ENCODE data around the gene HAPLN3. TPM values are rescaled to one million over a fixed set of nuclear protein-coding genes. Genes with fewer than 3 reads are reported as not detected.

HAPLN3 gene
- total and polyA plus RNA-seq, 10 of the 15 experiments (the other 5 are each of a cell fraction or from before 2014, with no cell fraction given) = 0.20 to 5.0 (median 1.4) TPM; not detected in 1

GRCh38 chr15:88839146-88839545, 56.2 kb downstream of the HAPLN3 start:
- FAIRE-seq = no peak
- SMC1A ChIA-PET (ENCODE audit: uncharacterized antibody, unreplicated experiment) = no interaction called here
- TF ChIP-seq MEF2B (IDR thresholded peaks at IDR 0.05; ENCODE audit: partially characterized antibody, poor library complexity, severe bottlenecking) (no peak), EZH2 (IDR thresholded peaks at IDR 0.05; ENCODE audit: borderline replicate concordance, control insufficient read depth, low read depth, low read length) (no peak), YBX1 (IDR thresholded peaks at IDR 0.05) (no peak), ZNF207 (IDR thresholded peaks at IDR 0.05; ENCODE audit: borderline replicate concordance) (no peak), ATF2 (IDR thresholded peaks at IDR 0.05; ENCODE audit: low read length) (no peak), MTA2 (IDR thresholded peaks at IDR 0.05; ENCODE audit: low read depth) (no peak), EED (IDR thresholded peaks at IDR 0.05; ENCODE audit: low read depth) (no peak), PBX3 (IDR thresholded peaks at IDR 0.05; ENCODE audit: insufficient replicate concordance, low read depth, low read length) (no peak), RUNX3 (IDR thresholded peaks at IDR 0.05; ENCODE audit: low read length) (no peak), HSF1 (IDR thresholded peaks at IDR 0.05; ENCODE audit: low read depth, low read length) (no peak), ZBTB11 (CRISPR knock-in tag; IDR thresholded peaks at IDR 0.05) (no peak), USF2 (IDR thresholded peaks at IDR 0.05; ENCODE audit: borderline replicate concordance, low read depth, low read length) (no peak), STAT1 (conservative IDR thresholded peaks at IDR 0.05) (no peak)

More at GRCh38 chr15:88839146-88839545, 56.2 kb downstream of the HAPLN3 start:
- H3K27ac ChIP-seq (ENCODE audit: control insufficient read depth, insufficient read depth) = no peak overlapping the region
- no peaks in the 10 kb centered on the region; a peak in 1 of 4 replicates for H3K27me3 ChIP-seq (replicated peaks in 1 of 2; ENCODE audit: control insufficient read depth in 2 of 2, insufficient read depth in 2 of 2, low read length in 1 of 2)
- no peaks in the 10 kb centered on the region for H3K36me3 ChIP-seq (ENCODE audit: control insufficient read depth in 2 of 2, insufficient read depth in 2 of 2, low read length in 1 of 2)
- no peak overlapping the region for H3K4me3 ChIP-seq
- CTCF ChIA-PET = interaction anchor here (1.2 kb wide), 1 partner anchor 21 kb away, joined by 4 read pairs; no protein-coding TSS in a partner anchor
- no peak for DNase-seq (ENCODE audit: low read depth, low spot score)
- ATAC-seq = no peak
- intact Hi-C loops (cut with micrococcal nuclease; ENCODE audit: unreplicated experiment) (no loop called here), in situ Hi-C loops (cut with MboI) (no loop called here)
- H3K9me3 ChIP-seq (replicated peaks; ENCODE audit: control insufficient read depth, insufficient read depth, low read length) = no peaks in the 10 kb centered on the region
- no peaks in the 10 kb centered on the region for H3K79me2 ChIP-seq (ENCODE audit: control insufficient read depth, insufficient read depth, low read length)
- no TSS peak for BruUV-seq (replicated peaks)
- WGBS (ENCODE audit: insufficient coverage, insufficient replicate concordance, low lambda C conversion rate, missing lambda C conversion rate) = 33% methylated on average over 3 of the region's 3 CpGs
- POLR2A ChIA-PET = no interaction called here
- no peak overlapping the region for H3K9ac ChIP-seq (ENCODE audit: control insufficient read depth, insufficient read depth, low read length)
- H3K4me1 ChIP-seq (ENCODE audit: control insufficient read depth, insufficient read depth, low read length) = no peaks in the 10 kb centered on the region
- RAD21 ChIA-PET (ENCODE audit: unreplicated experiment) = interaction anchor here (0.9 kb wide), 1 partner anchor 215 kb away, joined by 5 read pairs; no protein-coding TSS in a partner anchor
- H2AFZ ChIP-seq (ENCODE audit: control insufficient read depth, low read depth, low read length) = no peak overlapping the region
- H4K20me1 ChIP-seq (ENCODE audit: control insufficient read depth, insufficient read depth) = no peaks in the 10 kb centered on the region
- H3K4me2 ChIP-seq (ENCODE audit: control insufficient read depth, insufficient read depth) = no peak overlapping the region
